Thoracic aorta (tissue), 2 donors: ENCODE results near the gene OR5P2. TPM values are rescaled to one million over a fixed set of nuclear protein-coding genes. Genes with fewer than 3 reads are reported as not detected.

ENCODE experiments used
- ATAC-seq: fragments of 150-250 bp; one replicate; pipeline ENCODE4 v1.8.0; 2017; ENCODE audit warnings: low read depth; ENCODE audit not compliant: insufficient number of reproducible peaks, low FRiP score
- DNase-seq: peaks from one replicate; pipeline ENCODE4 v3.0.0-alpha.2; 2020; ENCODE audit warnings: low spot score
- H3K27ac ChIP-seq, 2 donors: fragments of 200-600 bp; sonication (generic); 1 replicate in 1 of 2; 2 replicates in 1 of 2; pipeline ENCODE4 v1.5.1; 2016; ENCODE audit warnings: mild to moderate bottlenecking in 2 of 2, moderate library complexity in 2 of 2
- H3K27me3 ChIP-seq: fragments of 200-600 bp; sonication (generic); replicated peaks from 2 replicates; pipeline ENCODE4 v1.6.0; 2016; ENCODE audit warnings: mild to moderate bottlenecking; ENCODE audit not compliant: insufficient read depth
- H3K36me3 ChIP-seq: fragments of 200-600 bp; sonication (generic); one replicate; pipeline ENCODE4 v1.5.1; 2016
- H3K4me1 ChIP-seq, 2 donors: fragments of 200-600 bp; sonication (generic); 1 replicate in 1 of 2; 2 replicates in 1 of 2; pipeline versions ENCODE4 v1.5.1 to v1.6.0; 2016; ENCODE audit warnings: low read depth in 2 of 2, mild to moderate bottlenecking in 1 of 2; ENCODE audit not compliant: control insufficient read depth in 1 of 2
- H3K4me3 ChIP-seq: fragments of 200-600 bp; sonication (generic); 2 replicates; pipeline ENCODE4 v1.5.1; 2016; ENCODE audit warnings: mild to moderate bottlenecking
- H3K9me3 ChIP-seq: fragments of 200-600 bp; sonication (generic); 2 replicates; pipeline ENCODE4 v1.5.1; 2016
- total RNA-seq, 2 donors: library from RNA; depleted of rRNA; stranded (reverse); fragments of >200 nt; gene quantifications; one replicate each; pipeline versions ENCODE4 v1.1.0 to v1.2.3, GENCODE V29; 2016
- TF ChIP-seq, protein P1 (sequence below): fragments of 200-600 bp; sonication (generic); IDR thresholded peaks from one replicate; pipeline ENCODE4 v1.5.1; 2019; ENCODE audit warnings: antibody characterized with exemption

OR5P2 gene, protein sequence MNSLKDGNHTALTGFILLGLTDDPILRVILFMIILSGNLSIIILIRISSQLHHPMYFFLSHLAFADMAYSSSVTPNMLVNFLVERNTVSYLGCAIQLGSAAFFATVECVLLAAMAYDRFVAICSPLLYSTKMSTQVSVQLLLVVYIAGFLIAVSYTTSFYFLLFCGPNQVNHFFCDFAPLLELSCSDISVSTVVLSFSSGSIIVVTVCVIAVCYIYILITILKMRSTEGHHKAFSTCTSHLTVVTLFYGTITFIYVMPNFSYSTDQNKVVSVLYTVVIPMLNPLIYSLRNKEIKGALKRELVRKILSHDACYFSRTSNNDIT
- total RNA-seq: 1 to 10 TPM in 1 of 2 donors, not detected in 1; 1.2 TPM

DNA sequence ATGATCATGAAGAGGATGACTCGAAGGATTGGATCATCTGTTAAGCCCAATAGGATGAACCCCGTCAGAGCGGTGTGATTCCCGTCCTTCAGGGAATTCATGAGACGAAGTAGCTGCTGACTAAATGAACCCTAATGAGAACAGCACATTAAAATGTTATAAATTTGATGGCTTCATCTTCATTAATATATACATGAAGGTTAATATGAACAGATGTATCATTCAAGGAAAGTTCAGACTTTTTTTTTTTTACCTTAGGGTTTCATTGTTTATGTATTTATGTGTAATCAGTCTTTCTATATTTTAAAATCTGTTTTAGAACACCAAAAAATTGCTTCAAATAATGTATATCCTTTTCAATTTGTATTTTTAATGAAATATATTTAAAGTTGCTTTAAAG is at the start of gene OR5P2:
OR5P2 (minus strand) TSS at position 101 of the 400 bp plus-strand sequence; CDS start at position 101, 0 bp downstream.
- TF ChIP-seq, protein P1, sequence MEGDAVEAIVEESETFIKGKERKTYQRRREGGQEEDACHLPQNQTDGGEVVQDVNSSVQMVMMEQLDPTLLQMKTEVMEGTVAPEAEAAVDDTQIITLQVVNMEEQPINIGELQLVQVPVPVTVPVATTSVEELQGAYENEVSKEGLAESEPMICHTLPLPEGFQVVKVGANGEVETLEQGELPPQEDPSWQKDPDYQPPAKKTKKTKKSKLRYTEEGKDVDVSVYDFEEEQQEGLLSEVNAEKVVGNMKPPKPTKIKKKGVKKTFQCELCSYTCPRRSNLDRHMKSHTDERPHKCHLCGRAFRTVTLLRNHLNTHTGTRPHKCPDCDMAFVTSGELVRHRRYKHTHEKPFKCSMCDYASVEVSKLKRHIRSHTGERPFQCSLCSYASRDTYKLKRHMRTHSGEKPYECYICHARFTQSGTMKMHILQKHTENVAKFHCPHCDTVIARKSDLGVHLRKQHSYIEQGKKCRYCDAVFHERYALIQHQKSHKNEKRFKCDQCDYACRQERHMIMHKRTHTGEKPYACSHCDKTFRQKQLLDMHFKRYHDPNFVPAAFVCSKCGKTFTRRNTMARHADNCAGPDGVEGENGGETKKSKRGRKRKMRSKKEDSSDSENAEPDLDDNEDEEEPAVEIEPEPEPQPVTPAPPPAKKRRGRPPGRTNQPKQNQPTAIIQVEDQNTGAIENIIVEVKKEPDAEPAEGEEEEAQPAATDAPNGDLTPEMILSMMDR: no peak
- Histone ChIP-seq H3K27me3 (no peaks in the 10 kb centered on the region), H3K36me3 (no peaks in the 10 kb centered on the region), H3K4me3 (no peak within 1 kb of the TSS), H3K27ac (no peak within 1 kb of the TSS), H3K9me3 (no peaks in the 10 kb centered on the region), H3K4me1 (no peaks in the 10 kb centered on the region)
- no peak for DNase-seq
- ATAC-seq: no peak

DNA sequence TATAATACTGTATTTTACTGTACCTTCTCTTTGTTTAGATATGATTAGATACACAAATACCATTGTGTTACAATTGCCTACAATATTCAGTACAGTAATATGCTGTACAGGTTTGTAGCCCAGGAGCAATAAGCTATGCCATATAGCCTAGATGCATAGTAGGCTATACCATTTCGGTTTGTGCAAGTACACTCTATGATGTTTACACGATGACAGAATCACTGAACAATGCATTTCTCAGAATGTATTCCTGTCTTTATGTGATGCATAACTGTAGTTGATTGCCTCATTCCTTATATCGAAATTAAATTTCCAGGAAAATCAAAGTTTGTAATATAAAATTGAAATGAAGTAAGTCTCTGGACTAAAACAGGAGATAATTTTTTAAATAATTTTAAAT is 49.3 kb upstream of the OR5P2 start:
- Histone ChIP-seq H3K9me3 (no peaks in the 10 kb centered on the region), H3K27me3 (no peaks in the 10 kb centered on the region), H3K27ac (no peak overlapping the region), H3K4me1 (no peaks in the 10 kb centered on the region), H3K36me3 (no peaks in the 10 kb centered on the region), H3K4me3 (no peak overlapping the region)
- no peak for DNase-seq
- TF ChIP-seq, protein P1: no peak
- ATAC-seq: no peak

DNA sequence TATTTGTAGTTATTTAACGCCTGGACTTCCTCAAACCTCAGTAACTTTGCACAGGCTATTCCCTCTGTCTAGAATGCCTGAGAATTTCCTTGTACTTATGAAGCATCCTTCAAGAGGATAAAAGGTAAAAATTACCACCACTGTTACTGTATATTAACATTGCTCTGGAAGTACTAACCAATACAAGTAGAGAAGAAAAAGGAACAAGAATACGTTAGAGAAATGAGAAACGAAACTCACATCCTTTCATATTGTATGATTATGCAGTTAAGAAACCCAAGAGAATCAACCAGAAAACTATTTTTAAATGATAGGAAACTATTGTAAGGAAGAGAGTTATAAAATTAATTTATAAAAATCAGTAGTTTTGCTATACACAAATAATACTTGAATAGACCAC is 48.2 kb upstream of the OR5P2 start:
- H3K4me3 ChIP-seq: no peak overlapping the region
- TF ChIP-seq, protein P1: no peak
- ATAC-seq (no peak), DNase-seq (no peak)
- H3K27ac ChIP-seq: no peak overlapping the region
- no peaks in the 10 kb centered on the region for H3K4me1 ChIP-seq
- no peaks in the 10 kb centered on the region for H3K27me3 ChIP-seq
- H3K9me3 ChIP-seq: no peaks in the 10 kb centered on the region
- H3K36me3 ChIP-seq: no peaks in the 10 kb centered on the region

DNA sequence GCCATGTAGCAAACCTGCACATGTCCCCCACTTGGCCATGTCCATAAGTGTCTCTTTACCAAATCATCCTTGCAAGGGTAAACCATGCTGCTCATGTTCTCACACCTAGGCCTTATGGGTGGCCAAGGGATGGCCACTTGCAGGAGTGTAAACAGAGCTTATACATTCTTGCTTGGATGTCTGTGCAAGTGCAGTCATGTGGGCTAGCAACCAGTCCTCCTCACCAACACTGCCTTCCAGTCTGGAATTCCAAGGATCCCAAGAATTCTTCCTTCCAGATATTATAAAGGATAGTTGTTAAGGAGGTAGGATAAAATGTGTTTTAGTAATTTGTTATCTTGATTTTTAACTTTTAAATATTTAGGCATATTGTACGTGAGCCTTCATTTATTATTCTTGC is 47.8 kb upstream of the OR5P2 start:
- Histone ChIP-seq H3K4me1 (no peaks in the 10 kb centered on the region), H3K4me3 (no peak overlapping the region), H3K27me3 (no peaks in the 10 kb centered on the region), H3K27ac (no peak overlapping the region), H3K36me3 (no peaks in the 10 kb centered on the region), H3K9me3 (no peaks in the 10 kb centered on the region)
- DNase-seq (no peak), ATAC-seq (no peak)
- TF ChIP-seq, protein P1: no peak

DNA sequence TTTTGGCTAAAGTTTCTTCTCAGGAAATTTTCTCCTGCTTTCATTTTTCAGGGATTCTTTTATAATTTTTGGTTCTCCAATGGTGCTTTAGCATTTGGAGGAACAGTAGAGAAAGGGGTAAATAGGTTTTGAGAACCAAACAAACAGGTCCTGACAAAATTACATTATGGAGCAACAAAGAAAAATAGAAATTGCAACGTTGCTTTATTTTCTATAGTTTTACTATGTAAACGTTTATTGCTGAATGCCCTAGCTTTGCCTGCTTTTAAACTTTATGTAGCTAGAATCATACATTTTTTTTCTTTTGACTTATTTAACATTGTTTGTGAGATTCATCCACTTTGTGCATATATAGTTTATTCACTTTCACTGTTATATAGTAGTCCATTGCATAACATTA is 43.8 kb upstream of the OR5P2 start:
- ATAC-seq (no peak), DNase-seq (no peak)
- TF ChIP-seq, protein P1: no peak
- Histone ChIP-seq H3K4me3 (no peak overlapping the region), H3K9me3 (no peaks in the 10 kb centered on the region), H3K4me1 (no peaks in the 10 kb centered on the region), H3K27me3 (no peaks in the 10 kb centered on the region), H3K27ac (no peak overlapping the region), H3K36me3 (no peaks in the 10 kb centered on the region)
